Erythroblast (primary cell): Measurements from ENCODE around the gene GGA2.
A peak's percentile ranks its signal among the peaks of the same experiment; 100 is the strongest.

Source experiments
- DNase-seq, 2 experiments: peaks; one replicate each; lab custom pipeline; 2025; lab: John Stamatoyannopoulos, UW
- GATA1 ChIP-seq: IDR thresholded peaks from 2 replicates; pipeline ENCODE4 v1.6.1; 2011; ENCODE audit warnings: low read depth, mild to moderate bottlenecking, control low read depth, low read length, moderate library complexity
- POLR2A ChIP-seq: IDR thresholded peaks from 2 replicates; pipeline ENCODE4 v1.6.1; 2011; ENCODE audit warnings: mild to moderate bottlenecking, low read length

GGA2 gene

GRCh38 chr16:23535901-23536300 lies 25.6 kb upstream of the GGA2 start:
- no peak for DNase-seq
- no peak for TF ChIP-seq POLR2A
- TF ChIP-seq GATA1 = no peak

GRCh38 chr16:23534868-23535860 lies 24.9 kb upstream of the GGA2 start:
- no peak for DNase-seq
- TF ChIP-seq GATA1 (no peak), POLR2A (no peak)

GRCh38 chr16:23532448-23532847 lies 22.2 kb upstream of the GGA2 start:
- no peak for TF ChIP-seq GATA1
- no peak for TF ChIP-seq POLR2A

GRCh38 chr16:23530062-23530461 lies 19.8 kb upstream of the GGA2 start:
- TF ChIP-seq POLR2A (no peak), GATA1 (no peak)
- DNase-seq = no peak

More at GRCh38 chr16:23532448-23532847, 22.2 kb upstream of the GGA2 start:
- DNase-seq = no peak

- no peak for DNase-seq
- TF ChIP-seq GATA1 = no peak
- TF ChIP-seq POLR2A = no peak
These were observed 18.5 kb upstream of the GGA2 start for GRCh38 chr16:23528644-23529310.

GRCh38 chr16:23527961-23528643 lies 17.8 kb upstream of the GGA2 start:
- TF ChIP-seq GATA1 = no peak
- TF ChIP-seq POLR2A = no peak
- DNase-seq = no peak

- TF ChIP-seq POLR2A (no peak), GATA1 (no peak)
- no peak for DNase-seq
These were observed 14.6 kb upstream of the GGA2 start for GRCh38 chr16:23524886-23525285.

- TF ChIP-seq POLR2A (no peak), GATA1 (no peak)
- DNase-seq = no peak
These were observed 13.6 kb upstream of the GGA2 start for GRCh38 chr16:23523876-23524385.

GRCh38 chr16:23523321-23523720 lies 13.0 kb upstream of the GGA2 start:
- no peak for TF ChIP-seq POLR2A
- TF ChIP-seq GATA1 = no peak

GRCh38 chr16:23521965-23522364 lies 11.7 kb upstream of the GGA2 start:
- no peak for TF ChIP-seq POLR2A
- no peak for TF ChIP-seq GATA1
- DNase-seq = no peak

More at GRCh38 chr16:23523321-23523720, 13.0 kb upstream of the GGA2 start:
- DNase-seq = no peak

- DNase-seq = no peak
- TF ChIP-seq GATA1 = no peak
- no peak for TF ChIP-seq POLR2A
These were observed 10.9 kb upstream of the GGA2 start for GRCh38 chr16:23521037-23521743.

- TF ChIP-seq POLR2A (no peak), GATA1 (no peak)
- no peak for DNase-seq
These were observed 10.2 kb upstream of the GGA2 start for GRCh38 chr16:23520500-23520899.

- DNase-seq = peak in 1 of 2 experiments; percentile 9
- TF ChIP-seq GATA1 = no peak
- no peak for TF ChIP-seq POLR2A
These were observed 9.0 kb upstream of the GGA2 start for GRCh38 chr16:23519282-23519681.
